WERI-Rb-1 (cell line): ENCODE data around the gene TGIF2.

Source experiments
- DNase-seq: peaks from one replicate; pipeline ENCODE4 v3.0.0-alpha.2; 2020
- H3K27ac ChIP-seq: fragments of 250-450 bp; sonication (Bioruptor Pico); 2 replicates; pipeline ENCODE4 v1.5.1; 2020; ENCODE audit warnings: mild to moderate bottlenecking, moderate library complexity
- H3K27me3 ChIP-seq: fragments of 250-450 bp; sonication (Bioruptor Pico); 2 replicates; pipeline ENCODE4 v1.5.1; 2021; ENCODE audit warnings: mild to moderate bottlenecking, low read depth, moderate library complexity; ENCODE audit not compliant: insufficient read depth, severe bottlenecking
- H3K36me3 ChIP-seq: fragments of 250-450 bp; sonication (Bioruptor Pico); 2 replicates; pipeline ENCODE4 v1.5.1; 2020; ENCODE audit warnings: mild to moderate bottlenecking, moderate library complexity
- H3K4me3 ChIP-seq: 2 replicates; pipeline ENCODE4 v1.5.1; 2011; ENCODE audit warnings: low read depth, mild to moderate bottlenecking, control low read depth, low read length
- H3K9me3 ChIP-seq: fragments of 250-450 bp; sonication (Bioruptor Pico); 2 replicates; pipeline ENCODE4 v1.5.1; 2021; ENCODE audit warnings: mild to moderate bottlenecking, moderate library complexity; ENCODE audit not compliant: severe bottlenecking
- TF ChIP-seq, protein P1 (sequence below): IDR thresholded peaks from 2 replicates; pipeline ENCODE4 v1.5.1; 2011; ENCODE audit warnings: low read depth, mild to moderate bottlenecking, control low read depth, inconsistent platforms, low read length

Gene TGIF2

DNA sequence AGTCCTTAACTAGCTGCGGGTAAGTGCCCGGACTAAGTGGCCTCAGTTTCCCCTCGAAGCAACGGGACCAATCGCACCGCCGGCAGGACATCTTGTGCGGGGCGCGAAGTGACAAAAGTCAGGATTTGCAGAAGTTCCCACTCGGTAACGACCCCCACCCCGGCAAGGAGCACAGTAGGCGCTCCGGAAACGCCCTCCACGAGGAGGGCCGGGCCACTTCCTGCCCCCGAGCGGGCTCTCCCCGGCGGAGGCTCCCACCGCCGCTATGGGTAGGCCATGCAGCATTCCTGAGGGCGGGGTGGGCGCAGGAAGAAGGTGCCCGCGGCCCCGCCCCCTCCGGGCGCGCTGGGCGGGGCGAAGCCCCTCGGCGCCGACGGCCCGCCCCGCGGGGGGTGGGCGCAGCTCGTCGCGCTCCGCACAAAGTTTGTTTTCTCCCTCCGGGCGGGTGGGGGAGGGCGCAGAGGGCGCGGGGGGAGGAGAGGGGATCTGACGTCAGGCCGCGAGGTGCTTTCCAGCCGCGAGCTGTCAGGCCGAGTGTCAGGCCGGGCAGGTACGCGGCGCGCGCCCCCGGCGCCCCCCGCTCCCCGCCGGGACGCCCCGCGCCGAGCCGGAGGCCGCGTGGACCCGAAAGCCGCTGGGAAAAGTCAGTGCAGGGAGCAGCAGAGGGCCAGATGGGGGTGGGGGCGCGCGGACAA is at the start of gene TGIF2:
Gene TGIF2, plus strand, starts transcription at position 495 of the 695 bp plus-strand sequence. CDS start 5,178 bp downstream, outside the sequence.
- Histone ChIP-seq H3K27ac (peak within 1 kb of the TSS; percentile 87), H3K36me3 (no peaks in the 10 kb centered on the region; the same call in 1 of the 2 replicates), H3K4me3 (peak within 1 kb of the TSS; percentile 94), H3K9me3 (no peaks in the 10 kb centered on the region), H3K27me3 (no peaks in the 10 kb centered on the region)
- TF ChIP-seq, protein P1, sequence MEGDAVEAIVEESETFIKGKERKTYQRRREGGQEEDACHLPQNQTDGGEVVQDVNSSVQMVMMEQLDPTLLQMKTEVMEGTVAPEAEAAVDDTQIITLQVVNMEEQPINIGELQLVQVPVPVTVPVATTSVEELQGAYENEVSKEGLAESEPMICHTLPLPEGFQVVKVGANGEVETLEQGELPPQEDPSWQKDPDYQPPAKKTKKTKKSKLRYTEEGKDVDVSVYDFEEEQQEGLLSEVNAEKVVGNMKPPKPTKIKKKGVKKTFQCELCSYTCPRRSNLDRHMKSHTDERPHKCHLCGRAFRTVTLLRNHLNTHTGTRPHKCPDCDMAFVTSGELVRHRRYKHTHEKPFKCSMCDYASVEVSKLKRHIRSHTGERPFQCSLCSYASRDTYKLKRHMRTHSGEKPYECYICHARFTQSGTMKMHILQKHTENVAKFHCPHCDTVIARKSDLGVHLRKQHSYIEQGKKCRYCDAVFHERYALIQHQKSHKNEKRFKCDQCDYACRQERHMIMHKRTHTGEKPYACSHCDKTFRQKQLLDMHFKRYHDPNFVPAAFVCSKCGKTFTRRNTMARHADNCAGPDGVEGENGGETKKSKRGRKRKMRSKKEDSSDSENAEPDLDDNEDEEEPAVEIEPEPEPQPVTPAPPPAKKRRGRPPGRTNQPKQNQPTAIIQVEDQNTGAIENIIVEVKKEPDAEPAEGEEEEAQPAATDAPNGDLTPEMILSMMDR, result no peak
- peak; percentile 80 for DNase-seq

DNA sequence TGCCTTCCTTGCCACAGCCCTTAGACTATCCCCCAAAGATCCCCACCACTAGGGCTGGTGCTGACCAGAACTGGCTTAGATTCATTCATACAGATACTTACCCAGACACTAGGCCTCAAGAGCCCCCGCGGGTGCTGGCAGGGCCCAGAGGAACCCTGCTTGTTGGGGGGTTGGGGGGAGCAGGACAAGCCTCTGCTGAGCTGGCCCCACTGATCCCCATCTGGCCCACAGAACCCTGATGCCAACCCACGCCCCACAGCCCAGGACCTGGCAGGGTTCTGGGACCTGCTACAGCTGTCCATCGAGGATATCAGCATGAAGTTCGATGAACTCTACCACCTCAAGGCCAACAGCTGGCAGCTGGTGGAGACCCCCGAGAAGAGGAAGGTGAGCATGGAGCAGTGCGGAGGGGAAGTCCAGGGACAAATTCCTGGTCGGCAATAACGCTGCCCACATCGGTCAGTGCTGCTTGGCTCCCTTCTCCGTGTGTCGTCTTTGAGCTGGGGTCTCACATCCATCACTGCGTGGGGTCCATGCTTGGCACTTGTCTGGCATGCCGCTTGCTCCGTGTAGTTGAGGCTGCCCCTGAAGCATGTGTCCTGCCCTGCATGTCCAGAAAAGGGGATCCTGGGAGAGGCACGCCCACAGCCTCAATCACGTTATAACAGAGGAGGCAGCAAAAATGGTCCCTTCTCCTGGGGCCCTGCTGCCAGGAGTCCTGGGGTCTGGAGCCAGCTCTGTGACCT is 47.6 kb upstream of the TGIF2 start:
- no peak for DNase-seq
- Histone ChIP-seq H3K9me3 (no peaks in the 10 kb centered on the region), H3K36me3 (peaks cover 42% of the 10 kb centered on the region), H3K27me3 (no peaks in the 10 kb centered on the region), H3K27ac (no peak overlapping the region), H3K4me3 (no peak overlapping the region)
- TF ChIP-seq, protein P1, result no peak

DNA sequence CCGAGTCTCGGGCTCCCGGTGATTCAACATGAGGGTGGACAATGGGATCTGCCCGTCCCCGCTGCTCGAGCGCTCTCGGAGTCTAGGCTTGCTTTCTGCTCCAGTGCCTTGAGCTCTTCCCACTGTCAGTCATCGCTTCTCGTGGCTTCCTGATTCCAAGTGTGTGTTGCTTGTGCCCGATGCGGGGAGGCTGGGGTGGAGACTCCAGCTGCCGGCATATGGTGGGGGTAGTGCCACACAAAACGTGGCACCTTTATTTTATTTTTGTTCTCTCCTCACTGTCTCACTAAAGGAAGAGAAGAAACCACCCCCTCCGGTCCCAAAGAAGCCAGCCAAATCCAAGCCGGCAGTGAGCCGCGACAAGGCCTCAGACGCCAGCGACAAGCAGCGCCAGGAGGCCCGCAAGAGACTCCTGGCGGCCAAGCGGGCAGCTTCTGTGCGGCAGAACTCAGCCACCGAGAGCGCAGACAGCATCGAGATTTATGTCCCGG is 46.8 kb upstream of the TGIF2 start:
- Histone ChIP-seq H3K27ac (no peak overlapping the region), H3K9me3 (no peaks in the 10 kb centered on the region), H3K4me3 (no peak overlapping the region), H3K27me3 (no peaks in the 10 kb centered on the region), H3K36me3 (peaks cover 41% of the 10 kb centered on the region)
- no peak for DNase-seq
- TF ChIP-seq, protein P1, result no peak

DNA sequence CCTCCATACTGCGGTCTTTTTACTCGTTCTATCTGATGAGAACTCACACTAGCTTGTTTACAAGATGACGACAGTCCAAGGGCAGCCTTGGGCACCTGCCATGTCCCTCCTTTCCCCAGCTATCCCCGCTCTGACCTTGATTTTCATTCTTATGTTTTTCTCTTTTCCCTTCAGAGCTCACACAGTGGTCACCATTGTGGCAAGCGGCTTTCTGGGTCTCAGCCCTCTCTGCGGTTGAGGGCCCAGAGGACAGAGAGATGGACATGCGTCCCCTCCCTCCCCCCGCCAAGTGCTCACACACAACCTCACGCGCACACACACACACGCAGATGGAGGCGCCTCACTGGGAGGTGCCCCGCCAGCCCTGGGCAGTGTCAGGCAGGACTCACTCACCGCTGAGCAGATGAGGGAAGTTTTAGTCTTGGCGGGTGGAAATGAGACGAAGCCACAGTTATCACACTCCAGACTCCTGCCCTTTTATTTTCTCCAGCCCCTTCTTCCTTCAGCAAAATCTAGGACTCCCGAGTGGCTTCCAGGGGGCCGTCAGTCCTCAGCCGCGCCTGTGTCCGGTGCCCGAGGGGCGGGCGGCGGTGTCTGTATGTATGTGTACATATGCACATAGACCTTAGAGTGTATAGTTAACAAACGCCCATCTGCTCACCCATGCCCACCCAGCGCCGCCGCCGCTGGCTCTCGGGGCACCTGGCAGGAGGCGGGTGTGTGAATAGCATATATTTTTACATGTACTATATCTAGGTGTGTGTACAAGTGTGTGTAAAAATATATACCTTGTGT is 45.9 kb upstream of the TGIF2 start:
- H3K27ac ChIP-seq, result no peak overlapping the region
- no peaks in the 10 kb centered on the region for H3K27me3 ChIP-seq
- DNase-seq, result no peak
- peaks cover 38% of the 10 kb centered on the region for H3K36me3 ChIP-seq
- TF ChIP-seq, protein P1, result no peak
- no peak overlapping the region for H3K4me3 ChIP-seq
- H3K9me3 ChIP-seq, result no peaks in the 10 kb centered on the region

DNA sequence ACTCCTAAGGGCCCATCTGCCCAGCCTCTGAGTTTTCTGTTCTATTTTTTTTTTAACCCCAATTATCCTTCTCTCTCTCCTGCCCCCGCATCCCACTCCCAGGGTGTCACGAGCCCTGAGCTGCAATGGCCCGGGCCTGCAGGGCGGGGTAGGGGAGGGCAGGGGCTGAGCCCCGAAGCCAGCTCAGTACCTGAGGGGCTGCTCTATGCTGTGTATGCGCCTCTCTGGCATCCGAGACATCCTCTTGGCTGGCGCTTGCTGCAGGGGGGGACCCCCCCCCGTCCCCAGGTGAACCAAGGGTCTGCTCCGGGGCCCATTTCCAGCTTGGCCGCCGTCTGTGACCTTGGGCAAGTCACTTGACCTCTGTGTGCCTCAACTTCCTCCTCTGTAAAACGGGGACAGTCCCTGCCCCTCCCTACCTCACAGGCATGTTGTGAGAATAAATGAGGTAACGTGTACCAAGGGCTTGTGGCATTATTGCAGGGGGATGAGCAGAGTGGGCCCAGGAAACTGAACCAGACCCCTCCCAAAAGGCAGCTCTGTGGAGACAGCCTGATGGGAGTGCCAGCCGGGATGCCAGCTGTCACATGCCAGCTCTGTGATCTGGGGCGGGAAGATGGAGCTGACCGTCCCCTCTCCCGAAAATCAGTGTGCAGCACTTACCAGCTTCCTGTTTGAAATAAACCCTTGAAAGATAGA is 45.1 kb upstream of the TGIF2 start:
- no peak overlapping the region for H3K27ac ChIP-seq
- DNase-seq, result no peak
- H3K36me3 ChIP-seq, result peaks cover 38% of the 10 kb centered on the region
- H3K9me3 ChIP-seq, result no peaks in the 10 kb centered on the region
- H3K4me3 ChIP-seq, result no peak overlapping the region
- no peaks in the 10 kb centered on the region for H3K27me3 ChIP-seq
- TF ChIP-seq, protein P1, result no peak
